NCI-H446 treated with DMSO at 0.1 percent for 48 hours (cell line): ENCODE measurements around the gene ELAC2.

Source experiments
- DNase-seq: peaks from one replicate; lab custom pipeline; 2025; lab: John Stamatoyannopoulos, UW

The ELAC2 gene

GRCh38 chr17:13017655-13018459 is at the start of gene ELAC2:
ELAC2 (minus strand) TSS chr17:13018027; CDS start chr17:13017947, 80 bp downstream.
- DNase-seq: peak; percentile 94

- DNase-seq: no peak
Observed at GRCh38 chr17:13065032-13065431, 47.2 kb upstream of the ELAC2 start.

GRCh38 chr17:13055131-13055530 is 37.3 kb upstream of the ELAC2 start:
- DNase-seq: no peak

- DNase-seq: no peak
Observed at GRCh38 chr17:13054666-13055065, 36.8 kb upstream of the ELAC2 start.

GRCh38 chr17:13051915-13052314 is 34.1 kb upstream of the ELAC2 start:
- DNase-seq: no peak

- no peak for DNase-seq
Observed at GRCh38 chr17:13047011-13047606, 29.3 kb upstream of the ELAC2 start.

GRCh38 chr17:13046361-13046760 is 28.5 kb upstream of the ELAC2 start:
- DNase-seq: no peak

GRCh38 chr17:13044572-13045065 is 26.8 kb upstream of the ELAC2 start:
- DNase-seq: no peak

- no peak for DNase-seq
Observed at GRCh38 chr17:13038931-13039665, 21.3 kb upstream of the ELAC2 start.

GRCh38 chr17:13036751-13037150 is 18.9 kb upstream of the ELAC2 start:
- no peak for DNase-seq

- no peak for DNase-seq
Observed at GRCh38 chr17:13035420-13035819, 17.6 kb upstream of the ELAC2 start.

- DNase-seq: no peak
Observed at GRCh38 chr17:13031718-13032350, 14.0 kb upstream of the ELAC2 start.

GRCh38 chr17:13030459-13031300 is 12.9 kb upstream of the ELAC2 start:
- DNase-seq: no peak

GRCh38 chr17:13030056-13030455 is 12.2 kb upstream of the ELAC2 start:
- DNase-seq: no peak

GRCh38 chr17:13029340-13029739 is 11.5 kb upstream of the ELAC2 start:
- DNase-seq: no peak

- no peak for DNase-seq
Observed at GRCh38 chr17:13027246-13027645, 9.4 kb upstream of the ELAC2 start.

- DNase-seq: no peak
Observed at GRCh38 chr17:13025687-13026086, 7.9 kb upstream of the ELAC2 start.

- DNase-seq: no peak
Observed at GRCh38 chr17:13025258-13025627, 7.4 kb upstream of the ELAC2 start.

GRCh38 chr17:13024526-13025257 is 6.9 kb upstream of the ELAC2 start:
- DNase-seq: no peak

- no peak for DNase-seq
Observed at GRCh38 chr17:13024016-13024415, 6.2 kb upstream of the ELAC2 start.
